HCT116 (cell line): ENCODE measurements around the gene NHERF1. TPM values are rescaled to one million over a fixed set of nuclear protein-coding genes. Genes with fewer than 3 reads are reported as not detected.

Experiments
- ATAC-seq: fragments of 200-7000 bp; cut with Tn5 transposase; 2 replicates; pipeline ENCODE4 v1.9.1; 2020; ENCODE audit warnings: mild to moderate bottlenecking, moderate library complexity
- BruUV-seq: library from RNA; stranded (reverse); fragments of 400-500 nt; replicated peaks from 2 replicates; lab custom pipeline; 2021; lab: Mats Ljungman, UMichigan
- CTCF ChIA-PET: fragments of 300-600 bp; sonication (Branson Sonifier 250); formaldehyde crosslinking; loops from one replicate; lab custom pipeline; 2021; ENCODE audit warnings: antibody characterized with exemption; lab: Charles Lee
- POLR2A ChIA-PET: fragments of 300-600, 350-600 bp; sonication (Branson Sonifier 250); formaldehyde crosslinking; loops from one replicate; lab custom pipeline; 2021; ENCODE audit warnings: antibody characterized with exemption; lab: Charles Lee
- RAD21 ChIA-PET, 2 experiments: fragments of 300-600 bp; sonication (Branson Sonifier 250); formaldehyde crosslinking; loops; one replicate each; lab custom pipeline; 2023; ENCODE audit warnings: low total read pairs in 2 of 2; ENCODE audit not compliant: uncharacterized antibody in 2 of 2, unreplicated experiment in 2 of 2, low non-redundant PET in 1 of 2; lab: Charles Lee
- DNase-seq: peaks from one replicate; pipeline ENCODE4 v3.0.0-alpha.2; 2010; ENCODE audit warnings: low read depth, low spot score
- H2AFZ ChIP-seq: fragments of 200-600 bp; shearing (Covaris generic), sonication (generic); 2 replicates; pipeline ENCODE4 v1.6.1; 2017; ENCODE audit warnings: low read depth, mixed run types, mixed read lengths, antibody characterized with exemption, low read length; ENCODE audit not compliant: poor library complexity, severe bottlenecking
- H3K27ac ChIP-seq: 2 replicates; pipeline ENCODE4 v1.5.1; 2012; ENCODE audit warnings: low read depth, low read length
- H3K27me3 ChIP-seq: fragments of 200-600 bp; sonication (generic); 2 replicates; pipeline ENCODE4 v1.6.1; 2016; ENCODE audit warnings: mixed run types, low read length, mixed read lengths; ENCODE audit not compliant: insufficient read depth
- H3K36me3 ChIP-seq, 2 experiments: fragments of 200-500 bp in 1 of 2; fragments of 200-600 bp in 1 of 2; sonication (Bioruptor generic) in 1 of 2; sonication (generic) in 1 of 2; 2 replicates each; pipeline versions ENCODE4 v1.5.1 to v1.6.1; 2014 to 2016; ENCODE audit warnings: low read length in 2 of 2, inconsistent platforms in 1 of 2, mixed read lengths in 1 of 2, mixed run types in 1 of 2; ENCODE audit not compliant: insufficient read depth in 2 of 2, control insufficient read depth in 1 of 2
- H3K4me1 ChIP-seq, 2 experiments: fragments of 200-600 bp in 1 of 2; sonication (generic) in 1 of 2; 2 replicates each; pipeline versions ENCODE4 v1.5.1 to v1.6.1; 2012 to 2017; ENCODE audit warnings: low read length in 2 of 2, inconsistent platforms in 1 of 2, mild to moderate bottlenecking in 1 of 2, mixed read lengths in 1 of 2, mixed run types in 1 of 2, moderate library complexity in 1 of 2; ENCODE audit not compliant: insufficient read depth in 2 of 2, control insufficient read depth in 1 of 2
- H3K4me2 ChIP-seq: fragments of 200-600 bp; sonication (generic); 2 replicates; pipeline ENCODE4 v1.6.1; 2017; ENCODE audit warnings: mixed run types, low read length, mixed read lengths
- H3K4me3 ChIP-seq, 2 experiments: fragments of 200-600 bp in 1 of 2; sonication (generic) in 1 of 2; replicated peaks in 1 of 2; 2 replicates each; pipeline ENCODE4 v1.5.1; 2011 to 2016; ENCODE audit warnings: low read length in 2 of 2, control low read depth in 1 of 2, low read depth in 1 of 2, mild to moderate bottlenecking in 1 of 2, mixed read lengths in 1 of 2, mixed run types in 1 of 2
- H3K79me2 ChIP-seq: fragments of 200-600 bp; sonication (generic); 2 replicates; pipeline ENCODE4 v1.6.1; 2017; ENCODE audit warnings: mild to moderate bottlenecking, mixed run types, low read length, moderate library complexity, mixed read lengths; ENCODE audit not compliant: insufficient read depth
- H3K9ac ChIP-seq: fragments of 200-600 bp; sonication (generic); 2 replicates; pipeline ENCODE4 v1.6.1; 2016; ENCODE audit warnings: low read length, mixed read lengths
- H3K9me2 ChIP-seq: fragments of 200-600 bp; sonication (generic), shearing (Covaris generic); 2 replicates; pipeline ENCODE4 v1.6.1; 2017; ENCODE audit warnings: mixed run types, mild to moderate bottlenecking, moderate library complexity; ENCODE audit not compliant: insufficient read depth
- H3K9me3 ChIP-seq, 2 experiments: fragments of 200-500 bp in 1 of 2; fragments of 200-600 bp in 1 of 2; sonication (Bioruptor generic) in 1 of 2; sonication (generic) in 1 of 2; 2 replicates each; pipeline ENCODE4 v1.6.1; 2014 to 2017; ENCODE audit warnings: low read length in 2 of 2, mixed read lengths in 2 of 2, inconsistent platforms in 1 of 2, low read depth in 1 of 2, mild to moderate bottlenecking in 1 of 2, mixed run types in 1 of 2, moderate library complexity in 1 of 2; ENCODE audit not compliant: control insufficient read depth in 1 of 2, insufficient read depth in 1 of 2
- H4K20me1 ChIP-seq: fragments of 200-600 bp; sonication (generic), shearing (Covaris generic); 2 replicates; pipeline ENCODE4 v1.6.1; 2017; ENCODE audit warnings: mixed run types, mild to moderate bottlenecking, moderate library complexity; ENCODE audit not compliant: insufficient read depth
- CBX3 ChIP-seq: IDR thresholded peaks from 2 replicates; pipeline ENCODE4 v1.6.1; 2012; ENCODE audit warnings: low read depth
- CEBPB ChIP-seq: IDR thresholded peaks from 2 replicates; pipeline ENCODE4 v1.6.1; 2012; ENCODE audit warnings: low read depth
- EGR1 ChIP-seq: IDR thresholded peaks from 2 replicates; pipeline ENCODE4 v1.6.1; 2012; ENCODE audit warnings: low read depth
- EZH2 ChIP-seq: fragments of 200-600 bp; sonication (generic); IDR thresholded peaks from 2 replicates; pipeline ENCODE4 v1.6.1; 2017; ENCODE audit warnings: antibody characterized with exemption, mixed run types
- FOSL1 ChIP-seq: IDR thresholded peaks from 2 replicates; pipeline ENCODE4 v1.6.1; 2012; ENCODE audit warnings: low read depth
- POLR2A ChIP-seq: IDR thresholded peaks from 2 replicates; pipeline ENCODE4 v1.7.0; 2011; ENCODE audit warnings: borderline replicate concordance; ENCODE audit not compliant: insufficient read depth, insufficient read length; ENCODE audit errors: extremely low read depth
- RAD21 ChIP-seq: IDR thresholded peaks from 2 replicates; pipeline ENCODE4 v1.6.1; 2012; ENCODE audit warnings: low read depth, mild to moderate bottlenecking
- SIN3A ChIP-seq: IDR thresholded peaks from 2 replicates; pipeline ENCODE4 v1.6.1; 2012; ENCODE audit warnings: low read depth
- ZFX ChIP-seq: fragments of 450-650 bp; IDR thresholded peaks from 2 replicates; pipeline ENCODE4 v1.6.1; 2017
- ZNF274 ChIP-seq: fragments of 200-500 bp; sonication (Bioruptor generic); IDR thresholded peaks from 2 replicates; pipeline ENCODE4 v1.6.1; 2014; ENCODE audit warnings: mild to moderate bottlenecking, low read depth, low read length, inconsistent platforms
- intact Hi-C: fragments of 100-400 bp; cut with micrococcal nuclease; formaldehyde crosslinking; loops from 2 replicates; pipeline ENCODE4 v1.10.0; 2022
- total RNA-seq: library from RNA; stranded (reverse); gene quantifications from one replicate; pipeline ENCODE4 v1.2.1, GENCODE V29; 2021; ENCODE audit not compliant: unreplicated experiment
- TF ChIP-seq, protein P1 (sequence below), 3 experiments: fragments of 200-600 bp in 1 of 3; sonication (generic) in 1 of 3; IDR thresholded peaks in 2 of 3; conservative IDR thresholded peaks in 1 of 3; 2 replicates each; pipeline ENCODE4 v1.5.1; 2012 to 2017; ENCODE audit warnings: low read depth in 2 of 3, low read length in 2 of 3, antibody characterized with exemption in 1 of 3, borderline replicate concordance in 1 of 3, control low read depth in 1 of 3, mild to moderate bottlenecking in 1 of 3, mixed read lengths in 1 of 3, mixed run types in 1 of 3, moderate library complexity in 1 of 3; ENCODE audit not compliant: insufficient read depth in 1 of 3
- TF ChIP-seq, protein P2 (sequence below): IDR thresholded peaks from 2 replicates; pipeline ENCODE4 v1.6.1; 2012; ENCODE audit warnings: low read depth

NHERF1 gene
- total RNA-seq, 1 experiment from 2014 or later, result 129 TPM

DNA sequence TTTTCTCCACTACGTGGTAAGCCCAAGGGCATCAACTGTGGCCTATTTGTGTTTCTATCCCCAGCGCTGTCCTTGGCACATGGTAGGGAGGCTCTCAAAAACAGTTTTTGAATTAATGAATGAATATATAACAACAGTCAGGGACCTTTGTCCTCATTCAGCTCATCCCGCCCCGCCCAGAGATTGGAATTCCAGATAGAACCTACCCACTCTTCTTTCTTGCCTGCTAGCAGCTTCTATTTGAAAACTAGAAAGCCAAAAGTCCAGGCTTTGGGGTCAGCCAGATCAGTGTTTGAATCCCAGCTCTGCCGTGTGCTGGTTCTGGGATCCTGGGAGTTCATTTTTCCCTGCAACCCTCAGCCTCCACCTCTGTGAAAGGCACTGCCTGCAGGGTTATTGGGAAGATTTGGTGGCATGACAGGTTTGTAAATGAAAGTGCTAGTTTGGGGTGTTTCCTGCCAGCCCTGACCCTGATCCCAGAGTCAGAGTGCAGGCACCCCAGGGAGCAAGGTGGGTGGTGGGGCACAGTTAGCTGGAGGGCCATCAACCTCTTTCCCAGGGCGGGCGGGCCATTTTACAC lies 4.5 kb downstream of the NHERF1 start:
- Histone ChIP-seq H3K4me3 (no peak overlapping the region), H3K27me3 (no peaks in the 10 kb centered on the region), H3K4me1 (peaks cover 40 to 56% of the 10 kb centered on the region in 2 experiments), H4K20me1 (peaks cover 3% of the 10 kb centered on the region; the same call in 1 of the 2 replicates), H3K9ac (no peak overlapping the region), H3K9me3 (no peaks in the 10 kb centered on the region), H3K36me3 (peaks cover 0 to 2% of the 10 kb centered on the region in 2 experiments; a peak in 2 of 4 replicates), H3K4me2 (peak overlapping the region; percentile 43), H3K79me2 (peaks cover 87% of the 10 kb centered on the region), H3K27ac (no peak overlapping the region), H2AFZ (no peak overlapping the region), H3K9me2 (no peaks in the 10 kb centered on the region)
- intact Hi-C loops, result no loop called here
- BruUV-seq, result no TSS peak
- ATAC-seq, result no peak
- ChIA-PET RAD21 (no interaction called here), CTCF (interaction anchor here (1.2 to 1.4 kb wide), 2 partner anchors 23 to 96 kb away, joined by 4 read pairs; partner anchors contain the start of gene NAT9), POLR2A (interaction anchor here (1.0 kb wide), 1 partner anchor 24 kb away, joined by 4 read pairs; the partner anchor contains the start of gene NAT9)
- no peak for TF ChIP-seq FOSL1
- TF ChIP-seq, protein P1, sequence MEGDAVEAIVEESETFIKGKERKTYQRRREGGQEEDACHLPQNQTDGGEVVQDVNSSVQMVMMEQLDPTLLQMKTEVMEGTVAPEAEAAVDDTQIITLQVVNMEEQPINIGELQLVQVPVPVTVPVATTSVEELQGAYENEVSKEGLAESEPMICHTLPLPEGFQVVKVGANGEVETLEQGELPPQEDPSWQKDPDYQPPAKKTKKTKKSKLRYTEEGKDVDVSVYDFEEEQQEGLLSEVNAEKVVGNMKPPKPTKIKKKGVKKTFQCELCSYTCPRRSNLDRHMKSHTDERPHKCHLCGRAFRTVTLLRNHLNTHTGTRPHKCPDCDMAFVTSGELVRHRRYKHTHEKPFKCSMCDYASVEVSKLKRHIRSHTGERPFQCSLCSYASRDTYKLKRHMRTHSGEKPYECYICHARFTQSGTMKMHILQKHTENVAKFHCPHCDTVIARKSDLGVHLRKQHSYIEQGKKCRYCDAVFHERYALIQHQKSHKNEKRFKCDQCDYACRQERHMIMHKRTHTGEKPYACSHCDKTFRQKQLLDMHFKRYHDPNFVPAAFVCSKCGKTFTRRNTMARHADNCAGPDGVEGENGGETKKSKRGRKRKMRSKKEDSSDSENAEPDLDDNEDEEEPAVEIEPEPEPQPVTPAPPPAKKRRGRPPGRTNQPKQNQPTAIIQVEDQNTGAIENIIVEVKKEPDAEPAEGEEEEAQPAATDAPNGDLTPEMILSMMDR (IDR thresholded peaks at IDR 0.05 in 2 of 3, conservative IDR thresholded peaks at IDR 0.05 in 1 of 3; ENCODE audit: borderline replicate concordance in 1 of 3, insufficient read depth in 1 of 3, low read depth in 2 of 3, low read length in 2 of 3), result no peak
- TF ChIP-seq, protein P2, sequence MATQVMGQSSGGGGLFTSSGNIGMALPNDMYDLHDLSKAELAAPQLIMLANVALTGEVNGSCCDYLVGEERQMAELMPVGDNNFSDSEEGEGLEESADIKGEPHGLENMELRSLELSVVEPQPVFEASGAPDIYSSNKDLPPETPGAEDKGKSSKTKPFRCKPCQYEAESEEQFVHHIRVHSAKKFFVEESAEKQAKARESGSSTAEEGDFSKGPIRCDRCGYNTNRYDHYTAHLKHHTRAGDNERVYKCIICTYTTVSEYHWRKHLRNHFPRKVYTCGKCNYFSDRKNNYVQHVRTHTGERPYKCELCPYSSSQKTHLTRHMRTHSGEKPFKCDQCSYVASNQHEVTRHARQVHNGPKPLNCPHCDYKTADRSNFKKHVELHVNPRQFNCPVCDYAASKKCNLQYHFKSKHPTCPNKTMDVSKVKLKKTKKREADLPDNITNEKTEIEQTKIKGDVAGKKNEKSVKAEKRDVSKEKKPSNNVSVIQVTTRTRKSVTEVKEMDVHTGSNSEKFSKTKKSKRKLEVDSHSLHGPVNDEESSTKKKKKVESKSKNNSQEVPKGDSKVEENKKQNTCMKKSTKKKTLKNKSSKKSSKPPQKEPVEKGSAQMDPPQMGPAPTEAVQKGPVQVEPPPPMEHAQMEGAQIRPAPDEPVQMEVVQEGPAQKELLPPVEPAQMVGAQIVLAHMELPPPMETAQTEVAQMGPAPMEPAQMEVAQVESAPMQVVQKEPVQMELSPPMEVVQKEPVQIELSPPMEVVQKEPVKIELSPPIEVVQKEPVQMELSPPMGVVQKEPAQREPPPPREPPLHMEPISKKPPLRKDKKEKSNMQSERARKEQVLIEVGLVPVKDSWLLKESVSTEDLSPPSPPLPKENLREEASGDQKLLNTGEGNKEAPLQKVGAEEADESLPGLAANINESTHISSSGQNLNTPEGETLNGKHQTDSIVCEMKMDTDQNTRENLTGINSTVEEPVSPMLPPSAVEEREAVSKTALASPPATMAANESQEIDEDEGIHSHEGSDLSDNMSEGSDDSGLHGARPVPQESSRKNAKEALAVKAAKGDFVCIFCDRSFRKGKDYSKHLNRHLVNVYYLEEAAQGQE, result no peak
- no peak for TF ChIP-seq POLR2A
- TF ChIP-seq SIN3A, result no peak
- no peak for TF ChIP-seq ZNF274
- no peak for TF ChIP-seq CEBPB
- no peak for TF ChIP-seq ZFX
- TF ChIP-seq EZH2, result no peak
- TF ChIP-seq CBX3, result no peak
- no peak for TF ChIP-seq EGR1
- TF ChIP-seq RAD21, result no peak
- DNase-seq, result no peak
